Duodenal mucosa (tissue), 2 donors: Measurements from ENCODE around the gene RBP7.

Source experiments
- H3K27ac ChIP-seq: one replicate; pipeline ENCODE4 v1.7.0; 2013; ENCODE audit warnings: low read depth, low read length
- H3K27me3 ChIP-seq, 2 donors: one replicate each; pipeline ENCODE4 v1.7.0; 2013; ENCODE audit warnings: low read length in 2 of 2, control low read depth in 1 of 2; ENCODE audit not compliant: insufficient read depth in 2 of 2, control insufficient read depth in 1 of 2
- H3K36me3 ChIP-seq, 2 donors: one replicate each; pipeline ENCODE4 v1.7.0; 2013; ENCODE audit warnings: low read length in 2 of 2, control low read depth in 1 of 2; ENCODE audit not compliant: insufficient read depth in 2 of 2, control insufficient read depth in 1 of 2
- H3K4me1 ChIP-seq, 2 donors: one replicate each; pipeline ENCODE4 v1.7.0; 2013; ENCODE audit warnings: low read length in 2 of 2, control low read depth in 1 of 2; ENCODE audit not compliant: insufficient read depth in 2 of 2, control insufficient read depth in 1 of 2
- H3K4me3 ChIP-seq, 2 donors: one replicate each; pipeline ENCODE4 v1.7.0; 2013; ENCODE audit warnings: low read length in 2 of 2, low read depth in 1 of 2
- H3K9ac ChIP-seq, 2 donors: one replicate each; pipeline ENCODE4 v1.7.0; 2013; ENCODE audit warnings: low read length in 2 of 2, low read depth in 1 of 2
- H3K9me3 ChIP-seq, 2 donors: one replicate each; pipeline ENCODE4 v1.7.0; 2013; ENCODE audit warnings: low read length in 2 of 2, control low read depth in 1 of 2; ENCODE audit not compliant: control insufficient read depth in 1 of 2

RBP7 gene

DNA sequence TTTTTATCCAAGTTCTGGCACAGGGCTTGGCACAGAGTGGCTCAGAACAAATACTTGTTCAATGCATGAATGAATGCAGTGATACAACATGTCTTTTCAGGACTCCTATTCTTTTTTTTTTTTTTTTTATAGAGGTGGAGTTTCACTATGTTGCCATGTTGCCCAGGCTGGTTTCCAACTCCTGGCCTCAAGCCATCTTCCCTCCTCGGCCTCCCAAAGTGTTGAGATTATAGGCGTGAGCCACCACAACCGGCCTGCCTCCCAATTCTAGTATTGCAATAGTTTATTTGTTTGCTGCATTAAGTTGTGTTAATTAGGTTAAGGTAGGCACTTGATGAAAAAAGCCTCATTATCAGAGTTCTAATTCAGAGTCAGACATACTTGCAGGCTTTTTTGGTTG lies 53.6 kb downstream of the RBP7 start:
- H3K9me3 ChIP-seq: no peaks in the 10 kb centered on the region
- H3K4me3 ChIP-seq: no peak overlapping the region
- H3K4me1 ChIP-seq: peaks cover 0 to 7% of the 10 kb centered on the region in 2 donors
- H3K36me3 ChIP-seq: peaks cover 8 to 15% of the 10 kb centered on the region in 2 donors
- no peak overlapping the region for H3K27ac ChIP-seq
- no peaks in the 10 kb centered on the region for H3K27me3 ChIP-seq
- H3K9ac ChIP-seq: no peak overlapping the region

DNA sequence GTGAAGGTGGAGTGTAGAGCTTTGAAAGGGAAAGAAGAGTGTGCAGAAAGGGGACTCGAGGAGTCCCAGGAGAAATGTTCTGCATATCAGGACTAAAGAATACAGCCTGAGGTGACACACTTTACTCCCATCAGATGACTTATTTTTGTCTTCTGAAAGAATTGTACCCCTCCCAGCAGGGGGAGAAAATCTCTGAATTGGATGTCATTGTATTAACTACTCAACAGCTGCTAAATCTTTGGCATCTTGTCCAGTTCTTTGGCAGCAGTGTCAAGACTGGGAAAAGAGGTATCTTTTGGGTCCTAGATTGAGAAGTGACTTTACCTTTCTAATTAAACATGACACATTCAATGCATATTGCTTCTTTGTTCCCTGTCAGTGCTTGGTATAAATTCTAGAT lies 54.6 kb downstream of the RBP7 start:
- H3K27ac ChIP-seq: no peak overlapping the region
- H3K27me3 ChIP-seq: no peaks in the 10 kb centered on the region
- no peak overlapping the region for H3K4me3 ChIP-seq
- H3K36me3 ChIP-seq: peaks cover 8 to 15% of the 10 kb centered on the region in 2 donors
- H3K4me1 ChIP-seq: no peaks in the 10 kb centered on the region
- no peak overlapping the region for H3K9ac ChIP-seq
- H3K9me3 ChIP-seq: no peaks in the 10 kb centered on the region

DNA sequence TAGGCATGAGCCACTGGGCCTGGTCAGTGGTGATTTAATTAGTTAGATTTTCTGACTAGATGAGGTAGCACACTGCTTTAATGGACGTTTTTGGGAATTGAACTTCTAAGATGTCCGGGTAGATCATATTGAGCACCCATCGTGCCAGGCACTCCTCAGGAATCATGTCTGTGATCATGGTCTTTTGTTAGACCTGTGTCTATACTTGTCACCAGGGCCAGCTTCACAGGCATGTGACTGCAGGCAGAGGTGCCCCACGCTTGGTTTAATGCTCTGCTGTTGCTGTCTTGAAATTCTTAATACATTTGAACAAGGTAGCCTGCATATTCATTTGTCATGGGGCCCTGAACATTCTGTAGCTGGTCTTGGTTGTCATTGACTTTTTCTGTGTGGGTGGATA lies 55.3 kb downstream of the RBP7 start:
- Histone ChIP-seq H3K27me3 (no peaks in the 10 kb centered on the region), H3K27ac (no peak overlapping the region), H3K36me3 (peaks cover 8 to 15% of the 10 kb centered on the region in 2 donors), H3K9me3 (no peaks in the 10 kb centered on the region), H3K4me1 (no peaks in the 10 kb centered on the region), H3K4me3 (no peak overlapping the region), H3K9ac (no peak overlapping the region)

DNA sequence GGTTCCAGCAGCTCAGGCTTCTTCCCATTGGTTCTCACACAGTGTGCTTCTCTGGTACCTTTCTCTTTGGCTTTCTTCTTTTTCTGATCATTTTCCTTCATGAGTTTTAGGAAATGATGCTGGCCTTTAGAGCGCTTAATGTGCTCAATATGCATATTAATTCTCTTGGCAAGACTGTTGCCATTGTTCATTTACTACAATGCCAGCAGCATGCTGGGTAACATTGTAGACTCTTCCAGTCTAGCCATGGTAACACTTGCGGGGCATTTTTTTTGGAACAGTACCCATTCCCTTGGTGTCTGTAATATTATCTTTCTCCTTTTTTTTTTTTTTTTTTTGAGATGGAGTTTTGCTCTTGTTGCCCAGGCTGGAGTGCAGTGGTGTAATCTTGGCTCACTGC lies 57.4 kb downstream of the RBP7 start:
- no peaks in the 10 kb centered on the region for H3K9me3 ChIP-seq
- peaks cover 8 to 26% of the 10 kb centered on the region in 2 donors for H3K36me3 ChIP-seq
- H3K27ac ChIP-seq: no peak overlapping the region
- H3K27me3 ChIP-seq: no peaks in the 10 kb centered on the region
- no peak overlapping the region for H3K9ac ChIP-seq
- no peak overlapping the region for H3K4me3 ChIP-seq
- no peaks in the 10 kb centered on the region for H3K4me1 ChIP-seq

DNA sequence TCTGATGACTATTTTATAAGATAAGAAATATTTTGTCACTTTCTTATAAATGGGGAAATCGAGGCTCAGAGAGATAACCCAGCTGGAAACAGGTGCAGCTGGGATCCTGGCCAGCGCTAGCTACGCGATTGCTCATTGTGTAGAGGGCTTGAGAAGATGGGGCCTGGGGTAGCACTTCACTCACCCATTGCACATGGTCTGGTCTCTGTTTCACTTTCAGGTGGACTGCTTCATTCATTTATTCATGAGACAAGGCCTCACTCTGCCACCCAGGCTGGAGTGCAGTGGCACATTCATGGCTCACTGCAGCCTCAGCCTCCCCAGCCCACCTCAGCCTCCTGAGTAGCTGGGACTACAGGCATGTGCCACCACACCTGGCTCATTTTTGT lies 59.6 kb downstream of the RBP7 start:
- H3K9ac ChIP-seq: no peak overlapping the region
- H3K9me3 ChIP-seq: no peaks in the 10 kb centered on the region
- H3K4me3 ChIP-seq: no peak overlapping the region
- H3K27me3 ChIP-seq: no peaks in the 10 kb centered on the region
- peaks cover 5 to 12% of the 10 kb centered on the region in 2 donors for H3K36me3 ChIP-seq
- no peaks in the 10 kb centered on the region for H3K4me1 ChIP-seq
- H3K27ac ChIP-seq: no peak overlapping the region

DNA sequence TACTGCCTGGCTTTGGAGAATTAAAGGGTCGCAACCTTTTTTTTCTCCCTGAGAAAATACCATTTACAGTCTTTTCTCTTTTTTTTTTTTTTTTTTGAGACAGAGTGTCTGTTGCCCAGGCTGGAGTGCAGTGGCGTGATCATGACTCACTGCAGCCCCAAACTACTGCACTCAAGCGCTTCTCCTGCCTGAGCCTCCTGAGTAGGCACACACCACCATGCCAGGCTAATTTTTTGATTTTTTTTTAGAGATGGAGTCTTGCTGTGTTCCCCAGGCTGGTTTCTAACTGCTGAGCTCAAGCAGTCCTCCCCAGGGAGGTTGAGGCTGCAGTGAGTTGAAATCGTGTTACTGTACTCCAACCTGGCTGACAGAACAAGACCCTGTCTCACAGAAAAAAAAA lies 60.3 kb downstream of the RBP7 start:
- Histone ChIP-seq H3K27ac (no peak overlapping the region), H3K9ac (no peak overlapping the region), H3K4me3 (no peak overlapping the region), H3K36me3 (peaks cover 3 to 12% of the 10 kb centered on the region in 2 donors), H3K27me3 (no peaks in the 10 kb centered on the region), H3K4me1 (no peaks in the 10 kb centered on the region), H3K9me3 (no peaks in the 10 kb centered on the region)

DNA sequence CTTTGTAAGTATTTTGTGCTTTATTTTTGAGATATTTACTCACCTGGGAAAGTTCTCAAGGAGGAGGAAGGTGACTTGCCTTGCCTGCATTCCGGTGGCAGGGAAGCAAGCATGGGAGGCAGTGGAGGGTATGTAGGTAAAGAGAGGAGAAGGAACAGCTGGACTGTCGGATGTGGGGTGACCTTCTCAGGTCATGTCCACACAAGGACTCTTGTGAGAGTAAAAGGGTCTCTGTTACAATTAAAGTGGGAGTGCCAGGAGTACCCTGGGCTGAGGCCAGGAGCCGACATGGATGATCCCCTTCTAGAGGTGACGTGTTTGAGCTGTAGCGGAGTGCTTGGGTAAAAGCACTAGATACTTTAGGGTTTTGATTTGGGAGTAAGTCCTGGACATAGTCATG lies 60.8 kb downstream of the RBP7 start:
- no peak overlapping the region for H3K4me3 ChIP-seq
- H3K27me3 ChIP-seq: no peaks in the 10 kb centered on the region
- H3K9ac ChIP-seq: no peak overlapping the region
- peaks cover 0 to 12% of the 10 kb centered on the region in 2 donors for H3K36me3 ChIP-seq
- H3K4me1 ChIP-seq: no peaks in the 10 kb centered on the region
- H3K27ac ChIP-seq: no peak overlapping the region
- H3K9me3 ChIP-seq: no peaks in the 10 kb centered on the region

DNA sequence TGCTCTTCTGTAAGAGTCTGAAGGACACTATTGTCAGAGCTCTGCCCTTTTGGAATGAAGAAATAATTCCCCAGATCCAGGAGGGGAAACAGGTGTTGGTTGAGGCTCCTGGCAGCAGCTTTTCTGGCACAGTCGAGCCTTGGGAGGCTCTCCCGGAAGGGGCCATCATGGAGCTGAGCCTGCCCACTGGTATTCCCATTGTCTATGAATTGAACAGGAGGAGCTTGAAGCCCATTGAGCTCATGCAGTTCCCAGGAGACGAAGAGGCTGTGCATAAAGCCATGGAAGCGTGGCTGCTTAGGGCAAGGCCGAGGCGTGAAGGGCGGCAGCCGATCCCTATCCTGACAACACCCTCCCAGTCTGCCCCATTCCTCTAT lies 62.3 kb downstream of the RBP7 start:
- H3K27me3 ChIP-seq: no peaks in the 10 kb centered on the region
- no peaks in the 10 kb centered on the region for H3K4me1 ChIP-seq
- no peak overlapping the region for H3K9ac ChIP-seq
- H3K36me3 ChIP-seq: peaks cover 0 to 12% of the 10 kb centered on the region in 2 donors
- H3K4me3 ChIP-seq: no peak overlapping the region
- H3K27ac ChIP-seq: no peak overlapping the region
- H3K9me3 ChIP-seq: no peaks in the 10 kb centered on the region

DNA sequence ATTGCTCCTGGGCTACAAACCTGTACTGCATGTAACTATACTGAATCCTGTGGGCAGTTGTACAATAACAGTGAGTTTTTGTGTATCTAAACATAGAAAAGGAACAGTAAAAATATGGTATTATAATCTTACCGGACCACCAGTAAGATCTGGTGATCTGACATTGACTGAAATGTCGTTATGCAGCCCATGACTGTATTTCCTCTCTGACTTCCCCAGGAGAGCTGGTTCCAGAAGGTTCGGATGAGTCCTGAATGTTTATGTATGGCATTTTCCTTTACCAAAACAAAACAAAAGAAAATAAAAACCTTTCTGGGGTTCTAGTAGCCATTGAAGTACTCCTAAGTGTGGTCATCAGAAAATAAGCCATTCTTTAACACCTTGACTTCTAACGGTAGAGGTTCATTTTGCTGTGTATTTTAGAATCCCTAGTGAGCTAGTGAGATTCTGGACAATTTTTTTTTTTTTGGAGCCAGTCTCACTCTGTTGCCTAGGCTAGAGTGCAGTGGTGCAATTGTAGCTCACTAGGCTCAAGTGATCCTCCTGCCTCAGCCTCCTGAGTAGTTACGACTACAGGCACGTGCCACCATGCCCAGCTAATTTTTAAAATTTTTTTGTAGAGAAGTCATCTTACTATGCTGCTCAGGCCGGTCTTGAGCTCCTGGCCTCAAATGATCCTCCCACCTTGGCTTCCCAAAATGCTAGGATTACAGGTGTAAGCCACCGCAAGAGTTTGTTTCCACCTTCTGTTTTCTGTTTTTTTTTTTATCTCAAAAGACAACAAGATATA lies 63.5 kb downstream of the RBP7 start:
- no peaks in the 10 kb centered on the region for H3K27me3 ChIP-seq
- H3K36me3 ChIP-seq: peaks cover 0 to 12% of the 10 kb centered on the region in 2 donors
- no peak overlapping the region for H3K27ac ChIP-seq
- no peak overlapping the region for H3K9ac ChIP-seq
- H3K4me1 ChIP-seq: peaks cover 4 to 7% of the 10 kb centered on the region in 2 donors
- H3K9me3 ChIP-seq: no peaks in the 10 kb centered on the region
- H3K4me3 ChIP-seq: no peak overlapping the region

DNA sequence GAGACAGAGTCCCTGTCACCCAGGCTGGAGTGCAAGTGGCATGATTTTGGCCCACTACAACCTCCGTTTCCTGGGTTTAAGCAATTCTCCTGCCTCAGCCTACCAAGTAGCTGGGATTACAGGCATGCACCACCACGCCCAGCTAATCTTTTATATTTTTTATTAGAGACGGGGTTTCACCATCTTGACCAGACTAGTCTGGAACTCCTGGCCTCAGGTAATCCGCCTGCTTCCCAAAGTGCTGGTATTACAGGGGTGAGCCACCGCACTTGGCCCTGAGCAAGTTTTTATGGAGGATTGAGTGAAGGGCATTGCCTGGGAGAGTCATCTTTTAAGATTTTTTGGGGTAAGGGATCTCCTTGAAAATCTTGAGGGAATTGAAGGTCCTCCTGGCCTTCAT lies 64.2 kb downstream of the RBP7 start:
- H3K4me3 ChIP-seq: no peak overlapping the region
- H3K4me1 ChIP-seq: peaks cover 4 to 9% of the 10 kb centered on the region in 2 donors
- no peak overlapping the region for H3K9ac ChIP-seq
- no peaks in the 10 kb centered on the region for H3K9me3 ChIP-seq
- H3K36me3 ChIP-seq: peaks cover 0 to 12% of the 10 kb centered on the region in 2 donors
- H3K27me3 ChIP-seq: no peaks in the 10 kb centered on the region
- H3K27ac ChIP-seq: no peak overlapping the region
